Skeletal muscle tissue (tissue), 4 donors: ENCODE data around the gene CCR7. TPM values are rescaled to one million over a fixed set of nuclear protein-coding genes. Genes with fewer than 3 reads are reported as not detected.

ENCODE experiments used
- H3K27ac ChIP-seq: one replicate; pipeline ENCODE4 v1.7.0; 2013; ENCODE audit warnings: mild to moderate bottlenecking, low read depth, low read length, inconsistent platforms
- H3K27me3 ChIP-seq, 3 donors: one replicate each; pipeline ENCODE4 v1.7.0; 2013; ENCODE audit warnings: low read length in 3 of 3; ENCODE audit not compliant: control insufficient read depth in 3 of 3, insufficient read depth in 3 of 3
- H3K36me3 ChIP-seq, 3 donors: one replicate each; pipeline ENCODE4 v1.7.0; 2013; ENCODE audit warnings: low read length in 3 of 3; ENCODE audit not compliant: control insufficient read depth in 3 of 3, insufficient read depth in 3 of 3
- H3K4me1 ChIP-seq, 3 donors: one replicate each; pipeline ENCODE4 v1.7.0; 2013; ENCODE audit warnings: low read length in 3 of 3, mild to moderate bottlenecking in 3 of 3; ENCODE audit not compliant: control insufficient read depth in 3 of 3, insufficient read depth in 3 of 3
- H3K4me3 ChIP-seq, 3 donors: one replicate each; pipeline ENCODE4 v1.7.0; 2013; ENCODE audit warnings: low read length in 3 of 3
- H3K9ac ChIP-seq, 3 donors: one replicate each; pipeline ENCODE4 v1.7.0; 2013; ENCODE audit warnings: low read length in 3 of 3, mild to moderate bottlenecking in 3 of 3, moderate library complexity in 2 of 3, low read depth in 1 of 3
- H3K9me3 ChIP-seq, 3 donors: one replicate each; pipeline ENCODE4 v1.7.0; 2013; ENCODE audit warnings: low read length in 3 of 3; ENCODE audit not compliant: control insufficient read depth in 3 of 3
- total RNA-seq: library from RNA; depleted of rRNA; stranded (reverse); fragments of >200 nt; gene quantifications from one replicate; pipeline ENCODE4 v1.2.3, GENCODE V29; 2014
- donor health status: Osteomylitis.

Gene CCR7
- total RNA-seq, 1 donor from 2014 or later, result 1.0 TPM

- no peaks in the 10 kb centered on the region for H3K9me3 ChIP-seq
- no peak overlapping the region for H3K4me3 ChIP-seq
- H3K36me3 ChIP-seq, result no peaks in the 10 kb centered on the region
- peaks cover 0 to 8% (median 2%) of the 10 kb centered on the region in 3 donors for H3K27me3 ChIP-seq
- no peak overlapping the region for H3K9ac ChIP-seq
- peaks cover 0 to 4% (median 2%) of the 10 kb centered on the region in 3 donors for H3K4me1 ChIP-seq
- no peak overlapping the region for H3K27ac ChIP-seq
These were observed 47.3 kb downstream of the CCR7 start for GRCh38 chr17:40517981-40518380.

DNA sequence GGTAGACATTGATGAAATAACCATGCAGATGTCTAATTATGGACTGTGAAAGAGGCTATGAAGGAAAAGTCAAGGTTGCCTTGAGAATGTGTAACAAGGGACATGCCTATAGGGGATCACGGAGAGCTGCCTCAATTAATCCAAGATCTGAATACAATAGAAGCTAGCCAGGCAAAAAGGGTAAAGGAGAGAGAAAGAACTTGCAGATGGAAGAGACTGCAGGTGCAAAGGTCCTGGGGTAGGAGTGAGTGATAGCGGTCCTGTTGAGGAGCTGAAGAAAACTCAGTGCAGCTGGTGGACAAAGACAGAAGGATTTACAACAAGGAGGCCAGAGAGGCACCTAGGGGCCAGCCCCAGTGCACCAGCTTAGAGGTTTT, 48.0 kb downstream of the CCR7 start:
- Histone ChIP-seq H3K36me3 (no peaks in the 10 kb centered on the region), H3K4me3 (no peak overlapping the region), H3K9me3 (no peaks in the 10 kb centered on the region), H3K9ac (no peak overlapping the region), H3K27ac (no peak overlapping the region), H3K4me1 (peaks cover 2 to 7% (median 4%) of the 10 kb centered on the region in 3 donors), H3K27me3 (peaks cover 0 to 8% (median 2%) of the 10 kb centered on the region in 3 donors)

- peaks cover 0 to 5% (median 2%) of the 10 kb centered on the region in 3 donors for H3K27me3 ChIP-seq
- H3K4me3 ChIP-seq, result no peak overlapping the region
- H3K27ac ChIP-seq, result no peak overlapping the region
- H3K9me3 ChIP-seq, result no peaks in the 10 kb centered on the region
- no peak overlapping the region for H3K9ac ChIP-seq
- no peaks in the 10 kb centered on the region for H3K36me3 ChIP-seq
- H3K4me1 ChIP-seq, result peaks cover 7 to 10% (median 8%) of the 10 kb centered on the region in 3 donors
These were observed 48.5 kb downstream of the CCR7 start for GRCh38 chr17:40516581-40517285.

- H3K4me1 ChIP-seq, result peaks cover 18 to 20% (median 19%) of the 10 kb centered on the region in 3 donors
- H3K27me3 ChIP-seq, result peaks cover 0 to 2% (median 0%) of the 10 kb centered on the region in 3 donors
- H3K4me3 ChIP-seq, result no peak overlapping the region
- no peak overlapping the region for H3K27ac ChIP-seq
- H3K9me3 ChIP-seq, result no peaks in the 10 kb centered on the region
- H3K36me3 ChIP-seq, result no peaks in the 10 kb centered on the region
- H3K9ac ChIP-seq, result no peak overlapping the region
These were observed 49.7 kb downstream of the CCR7 start for GRCh38 chr17:40515491-40516041.

- Histone ChIP-seq H3K4me1 (peaks cover 22 to 25% (median 25%) of the 10 kb centered on the region in 3 donors), H3K27ac (no peak overlapping the region)
These were observed 50.3 kb downstream of the CCR7 start for GRCh38 chr17:40515011-40515410.

GRCh38 chr17:40514013-40514875, 51.0 kb downstream of the CCR7 start:
- Histone ChIP-seq H3K27ac (no peak overlapping the region), H3K36me3 (no peaks in the 10 kb centered on the region), H3K4me1 (peaks cover 24 to 30% (median 29%) of the 10 kb centered on the region in 3 donors), H3K4me3 (no peak overlapping the region), H3K27me3 (peaks cover 0 to 1% (median 0%) of the 10 kb centered on the region in 3 donors), H3K9me3 (no peaks in the 10 kb centered on the region), H3K9ac (no peak overlapping the region)

More at GRCh38 chr17:40515011-40515410, 50.3 kb downstream of the CCR7 start:
- no peak overlapping the region for H3K9ac ChIP-seq
- H3K36me3 ChIP-seq, result no peaks in the 10 kb centered on the region
- no peak overlapping the region for H3K4me3 ChIP-seq
- peaks cover 0 to 2% (median 0%) of the 10 kb centered on the region in 3 donors for H3K27me3 ChIP-seq
- no peaks in the 10 kb centered on the region for H3K9me3 ChIP-seq

DNA sequence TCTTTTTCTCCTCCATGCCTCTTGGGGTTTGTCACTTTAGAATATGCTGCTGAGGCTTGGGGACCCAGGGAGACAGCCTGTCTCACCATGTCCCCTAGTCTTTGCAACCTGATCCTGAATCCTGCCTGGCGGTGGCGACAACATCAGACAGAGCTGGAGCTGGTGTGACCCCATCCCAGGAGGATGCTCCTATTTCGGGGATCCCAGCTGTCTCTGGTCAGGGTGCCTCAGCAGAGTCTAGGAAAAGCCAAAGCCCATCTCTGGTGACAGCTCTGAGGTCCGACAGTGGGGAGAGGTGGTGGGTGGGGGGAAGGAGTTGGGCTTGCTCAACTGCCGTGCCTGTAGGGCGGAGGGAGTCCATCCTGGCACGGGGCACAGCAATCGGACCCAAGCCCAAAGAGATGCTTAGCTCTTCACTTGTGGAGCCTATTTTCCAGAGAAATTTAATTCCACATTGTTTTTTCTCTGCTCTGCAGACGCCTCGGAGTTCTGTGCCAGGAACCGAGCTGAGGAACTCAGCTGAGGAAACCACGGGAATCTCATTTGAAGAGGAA, 53.5 kb downstream of the CCR7 start:
- H3K4me1 ChIP-seq, result peaks cover 24 to 29% (median 29%) of the 10 kb centered on the region in 3 donors
- peak overlapping the region in 1 of 3 donors; percentile 3 for H3K9ac ChIP-seq
- no peaks in the 10 kb centered on the region for H3K36me3 ChIP-seq
- H3K27me3 ChIP-seq, result no peaks in the 10 kb centered on the region
- no peak overlapping the region for H3K27ac ChIP-seq
- H3K9me3 ChIP-seq, result no peaks in the 10 kb centered on the region
- no peak overlapping the region for H3K4me3 ChIP-seq

- Histone ChIP-seq H3K36me3 (no peaks in the 10 kb centered on the region), H3K9me3 (no peaks in the 10 kb centered on the region), H3K4me3 (no peak overlapping the region), H3K4me1 (peaks cover 24 to 29% (median 28%) of the 10 kb centered on the region in 3 donors), H3K27me3 (no peaks in the 10 kb centered on the region), H3K9ac (no peak overlapping the region), H3K27ac (no peak overlapping the region)
These were observed 54.1 kb downstream of the CCR7 start for GRCh38 chr17:40511136-40511535.

DNA sequence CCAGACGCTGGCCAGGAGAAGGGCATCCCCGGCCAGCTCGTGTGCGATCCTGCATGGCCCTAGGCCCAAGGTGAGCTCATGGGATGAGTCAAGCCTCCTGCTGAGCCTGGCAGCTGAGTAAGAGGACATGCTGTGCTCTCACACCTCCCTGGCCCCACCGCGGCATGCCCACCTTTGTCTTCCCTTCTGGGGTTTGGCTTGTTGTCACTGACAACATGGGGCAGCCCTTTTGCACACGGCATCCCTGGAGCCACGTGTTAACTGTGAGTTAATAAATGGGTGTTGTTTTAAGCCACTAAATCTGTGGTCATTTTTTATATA, 55.0 kb downstream of the CCR7 start:
- no peak overlapping the region for H3K27ac ChIP-seq

More for the DNA sequence above, 55.0 kb downstream of the CCR7 start:
- Histone ChIP-seq H3K4me3 (peak overlapping the region in 1 of 3 donors; percentile 6), H3K4me1 (peaks cover 24 to 29% (median 28%) of the 10 kb centered on the region in 3 donors), H3K9me3 (no peaks in the 10 kb centered on the region), H3K9ac (no peak overlapping the region), H3K36me3 (no peaks in the 10 kb centered on the region), H3K27me3 (no peaks in the 10 kb centered on the region)
